Measurements from ENCODE around the gene KLHDC4.

DNA sequence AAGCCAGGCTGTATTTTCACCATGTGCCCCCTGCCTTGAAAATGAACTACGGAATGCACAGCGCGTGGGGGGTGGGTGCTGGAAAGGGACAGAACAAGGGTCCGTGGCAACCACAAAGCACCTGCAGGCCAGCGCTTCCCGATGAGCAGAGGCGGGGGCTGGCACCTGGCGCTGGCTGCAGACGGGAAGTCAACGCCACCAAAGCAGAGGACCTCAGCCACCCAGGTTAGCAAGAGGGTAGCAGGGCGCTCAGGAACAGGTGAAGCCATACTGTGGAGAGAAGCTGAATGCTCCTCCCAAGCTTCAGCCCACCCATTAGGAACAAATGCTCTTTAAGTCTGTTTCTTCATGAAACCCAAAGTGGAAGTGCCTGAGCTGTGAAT is 64.7 kb downstream of the KLHDC4 start:
- TF ChIP-seq YY1 (IDR thresholded peaks at IDR 0.05; ENCODE audit: insufficient read depth, insufficient read length) (no peak), ZNF274 (IDR thresholded peaks at IDR 0.05; ENCODE audit: low read depth, low read length) (no peak), SUZ12 (IDR thresholded peaks at IDR 0.05; ENCODE audit: extremely low read depth, insufficient read depth, insufficient read length) (no peak)

All from NT2/D1 (cell line).